NCI-H2196 (cell line): ENCODE results near the gene SPATA6L.

Source experiments
- DNase-seq: peaks from one replicate; lab custom pipeline; 2025; ENCODE audit not compliant: unreplicated experiment; lab: John Stamatoyannopoulos, UW

The SPATA6L gene

DNA sequence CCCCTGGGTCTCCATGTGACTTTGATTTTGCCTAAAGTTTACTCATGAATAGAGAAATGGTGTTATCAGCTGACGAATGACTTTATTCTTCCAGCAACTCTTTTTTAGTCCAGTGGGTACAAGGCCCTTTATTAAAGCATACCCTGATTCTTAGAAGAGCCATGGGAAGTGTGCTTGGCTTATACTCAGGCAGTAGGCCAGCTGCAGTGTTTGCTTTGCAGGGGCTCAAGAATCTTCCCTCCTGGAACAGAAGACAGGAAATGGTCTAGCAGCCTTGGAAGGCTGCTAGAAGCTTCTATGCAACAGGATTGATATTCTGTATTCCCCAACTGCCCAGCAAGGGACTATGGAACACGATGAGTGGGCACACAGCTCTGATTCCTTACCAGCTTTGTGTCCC lies 77.6 kb downstream of the SPATA6L start:
- DNase-seq, result no peak

DNA sequence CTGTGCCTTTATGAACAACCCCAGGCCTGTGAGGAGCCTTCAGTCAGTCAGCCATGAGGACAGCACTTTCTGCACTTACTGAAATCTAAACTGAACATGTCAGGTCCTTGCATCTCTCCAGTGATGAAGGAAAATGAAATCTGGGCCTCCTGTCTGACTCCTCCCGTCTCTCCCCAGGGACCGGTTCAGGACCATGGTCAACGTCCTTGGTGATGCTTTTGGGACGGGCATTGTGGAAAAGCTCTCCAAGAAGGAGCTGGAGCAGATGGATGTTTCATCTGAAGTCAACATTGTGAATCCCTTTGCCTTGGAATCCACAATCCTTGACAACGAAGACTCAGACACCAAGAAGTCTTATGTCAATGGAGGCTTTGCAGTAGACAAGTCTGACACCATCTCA lies 81.1 kb downstream of the SPATA6L start:
- DNase-seq, result no peak

DNA sequence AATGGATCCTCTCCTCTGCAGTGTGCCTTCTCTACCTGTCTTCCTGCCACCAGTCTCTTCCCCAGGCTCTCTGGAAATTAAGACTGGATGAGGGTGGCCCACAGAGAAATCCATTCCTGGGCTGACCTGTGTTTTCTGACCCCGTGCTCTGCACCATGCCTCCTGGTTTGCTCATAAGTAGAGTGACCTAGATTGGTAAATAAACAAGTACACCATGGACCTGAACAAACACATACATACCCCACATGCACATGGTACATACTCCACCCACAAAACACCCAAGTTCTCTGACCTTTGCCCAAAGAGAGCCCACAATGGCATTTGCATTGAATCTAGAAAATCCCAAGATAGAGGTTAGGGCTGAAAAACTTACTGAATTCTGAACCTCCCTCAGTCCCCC lies 81.6 kb downstream of the SPATA6L start:
- DNase-seq, result no peak

DNA sequence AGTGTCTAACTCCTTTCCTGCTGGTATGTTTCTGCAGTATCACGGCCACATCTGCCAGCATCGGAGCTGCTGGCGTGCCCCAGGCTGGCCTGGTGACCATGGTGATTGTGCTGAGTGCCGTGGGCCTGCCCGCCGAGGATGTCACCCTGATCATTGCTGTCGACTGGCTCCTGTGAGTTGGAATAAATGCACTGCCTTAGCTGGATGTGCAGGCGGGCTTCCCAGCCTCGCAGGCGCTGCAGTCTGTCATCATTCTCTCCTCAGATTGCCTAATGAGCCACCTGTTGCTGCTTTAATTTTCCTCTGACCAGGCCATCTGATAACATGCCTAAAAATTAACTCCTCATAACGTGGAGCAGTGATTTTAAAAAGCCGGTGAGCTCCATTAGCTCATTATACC lies 83.3 kb downstream of the SPATA6L start:
- no peak for DNase-seq

DNA sequence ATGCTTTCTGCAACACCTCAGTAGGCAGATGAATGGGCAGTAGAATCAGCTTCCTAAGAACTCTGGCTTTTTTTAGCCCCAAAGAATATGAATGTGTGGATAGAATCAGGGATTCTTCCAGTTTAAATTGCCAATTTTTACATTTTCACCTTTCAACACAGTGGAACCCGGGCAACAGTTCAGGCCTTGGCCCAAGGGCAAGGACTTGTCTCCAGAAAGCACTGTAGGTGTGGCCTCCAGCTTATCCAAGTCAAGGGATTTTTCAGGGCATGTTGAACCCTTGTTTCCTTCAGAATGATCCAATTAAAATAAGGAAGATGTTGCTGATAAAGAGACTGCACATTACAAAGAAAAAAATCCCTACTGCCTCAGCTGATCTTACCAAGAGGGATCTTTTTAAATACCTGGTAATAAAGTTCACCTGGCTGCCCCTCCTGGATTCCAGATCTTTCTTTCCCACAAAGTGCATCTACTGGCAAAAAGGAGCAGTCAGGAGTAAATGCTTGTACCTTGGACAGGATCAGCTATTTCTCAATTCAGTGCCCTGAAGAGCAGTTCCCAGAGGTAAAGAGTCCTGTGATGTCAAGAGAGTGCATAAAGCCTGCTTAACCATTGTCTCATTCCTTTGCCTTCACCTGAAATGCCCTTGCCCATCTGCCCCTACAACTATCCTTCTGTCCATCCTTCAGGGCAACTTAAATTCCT lies 84.3 kb downstream of the SPATA6L start:
- DNase-seq, result no peak

DNA sequence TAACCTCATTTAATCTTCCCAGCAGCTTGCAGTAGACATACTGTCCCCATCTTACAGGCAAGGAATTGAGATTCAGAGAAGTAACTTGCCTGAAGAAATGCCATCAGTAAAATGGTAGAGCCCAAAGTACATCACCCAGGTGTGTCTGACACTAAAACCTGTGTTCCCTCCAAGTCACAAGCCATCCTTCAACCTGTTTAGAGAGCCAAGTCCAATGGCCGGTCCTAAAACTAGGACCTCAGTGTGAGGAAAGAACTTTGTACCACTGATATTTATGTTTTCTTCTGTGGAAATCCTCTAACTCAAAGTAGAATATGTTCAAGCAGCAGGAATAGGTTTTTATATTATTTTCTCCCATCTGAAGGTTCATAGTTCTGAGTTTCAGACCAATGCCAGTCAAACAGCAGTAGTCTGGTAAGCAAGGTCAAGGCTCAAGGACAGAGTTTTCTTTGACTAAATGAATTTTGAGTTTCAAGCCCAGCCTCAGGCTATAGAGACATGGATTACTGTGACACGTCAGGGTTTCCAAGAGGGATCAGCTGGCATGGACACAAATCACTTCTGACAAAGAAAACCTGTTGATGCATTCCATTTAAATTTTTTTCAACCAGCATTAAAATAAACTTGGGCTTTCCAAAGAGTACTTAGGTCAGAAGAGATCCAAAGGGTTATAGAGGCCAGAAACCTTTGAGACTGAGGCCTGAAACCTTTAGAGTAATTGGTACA lies 85.1 kb downstream of the SPATA6L start:
- DNase-seq, result no peak

DNA sequence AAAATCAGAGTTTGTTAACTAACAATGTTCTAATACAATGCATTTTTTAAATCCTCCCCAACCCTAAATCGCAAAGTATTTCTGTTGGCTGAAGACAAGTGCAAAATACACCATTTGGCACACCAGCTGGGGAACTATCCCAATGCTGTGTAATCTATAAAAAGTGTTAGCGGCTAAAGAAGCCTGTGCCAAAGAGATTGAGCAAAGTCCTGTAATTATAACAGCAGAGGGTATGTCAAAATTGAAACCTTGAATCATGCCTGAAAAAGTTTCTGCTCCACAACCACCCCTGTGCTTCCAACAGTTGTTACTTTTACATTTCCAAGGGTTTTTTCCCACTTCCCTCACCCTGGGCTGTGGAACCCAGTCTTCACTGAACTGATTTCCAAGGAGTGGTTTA lies 87.3 kb downstream of the SPATA6L start:
- no peak for DNase-seq

DNA sequence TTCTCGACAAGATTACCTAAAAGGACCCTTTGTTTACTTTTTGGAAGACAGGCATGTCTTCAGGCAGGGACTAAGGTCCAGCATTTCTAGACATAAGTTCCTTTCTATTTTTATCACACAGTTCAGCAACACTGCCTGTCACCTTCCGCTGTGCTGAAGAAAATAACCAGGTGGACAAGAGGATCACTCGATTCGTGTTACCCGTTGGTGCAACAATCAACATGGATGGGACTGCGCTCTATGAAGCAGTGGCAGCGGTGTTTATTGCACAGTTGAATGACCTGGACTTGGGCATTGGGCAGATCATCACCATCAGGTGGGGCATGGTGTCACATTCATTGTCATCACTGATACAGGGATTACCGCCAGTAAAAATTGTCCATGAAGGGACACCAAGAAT lies 89.8 kb downstream of the SPATA6L start:
- DNase-seq, result no peak

DNA sequence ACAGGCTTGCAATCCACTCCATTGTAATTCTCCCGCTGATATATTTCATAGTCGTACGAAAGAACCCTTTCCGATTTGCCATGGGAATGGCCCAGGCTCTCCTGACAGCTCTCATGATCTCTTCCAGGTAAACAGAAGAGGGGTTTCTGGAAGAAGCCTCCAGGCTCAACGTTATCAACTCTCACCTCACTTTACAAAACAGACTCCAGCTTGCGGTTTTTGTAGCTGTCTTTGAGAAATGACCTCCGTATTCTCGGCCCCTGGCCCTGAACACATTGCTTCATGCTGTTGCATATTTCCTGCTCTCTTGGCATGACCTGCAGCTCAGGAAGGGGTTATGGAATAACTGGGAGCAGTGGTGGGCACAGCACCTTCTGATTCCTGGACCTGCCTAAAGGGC lies 90.3 kb downstream of the SPATA6L start:
- no peak for DNase-seq

DNA sequence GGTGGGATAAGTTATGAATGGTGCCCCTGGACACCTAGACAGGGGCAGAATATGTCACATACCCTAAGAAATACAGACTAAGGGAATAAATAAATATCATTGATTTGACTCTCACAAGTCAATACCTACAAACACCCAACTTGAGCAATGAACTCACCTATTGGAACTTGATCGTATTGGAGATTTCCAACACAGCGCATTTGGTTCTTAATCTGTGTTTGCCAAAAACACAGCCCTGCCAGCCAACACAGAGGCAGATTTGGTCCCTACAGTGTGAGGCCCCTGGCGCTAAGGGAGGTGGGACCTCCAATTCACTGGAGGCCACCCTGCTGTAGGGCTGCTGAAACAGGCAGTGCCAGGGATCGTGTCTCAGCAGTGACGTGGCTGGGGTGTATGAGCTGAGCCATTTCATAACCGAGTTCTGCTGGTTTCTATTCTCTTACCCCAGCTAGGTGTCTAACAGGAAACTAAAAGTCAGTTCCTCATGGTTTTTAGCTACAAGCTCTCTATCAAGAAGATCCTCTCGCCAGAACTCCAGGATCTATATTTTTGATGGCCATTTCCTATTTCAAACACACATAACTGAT lies 91.5 kb downstream of the SPATA6L start:
- DNase-seq, result no peak

DNA sequence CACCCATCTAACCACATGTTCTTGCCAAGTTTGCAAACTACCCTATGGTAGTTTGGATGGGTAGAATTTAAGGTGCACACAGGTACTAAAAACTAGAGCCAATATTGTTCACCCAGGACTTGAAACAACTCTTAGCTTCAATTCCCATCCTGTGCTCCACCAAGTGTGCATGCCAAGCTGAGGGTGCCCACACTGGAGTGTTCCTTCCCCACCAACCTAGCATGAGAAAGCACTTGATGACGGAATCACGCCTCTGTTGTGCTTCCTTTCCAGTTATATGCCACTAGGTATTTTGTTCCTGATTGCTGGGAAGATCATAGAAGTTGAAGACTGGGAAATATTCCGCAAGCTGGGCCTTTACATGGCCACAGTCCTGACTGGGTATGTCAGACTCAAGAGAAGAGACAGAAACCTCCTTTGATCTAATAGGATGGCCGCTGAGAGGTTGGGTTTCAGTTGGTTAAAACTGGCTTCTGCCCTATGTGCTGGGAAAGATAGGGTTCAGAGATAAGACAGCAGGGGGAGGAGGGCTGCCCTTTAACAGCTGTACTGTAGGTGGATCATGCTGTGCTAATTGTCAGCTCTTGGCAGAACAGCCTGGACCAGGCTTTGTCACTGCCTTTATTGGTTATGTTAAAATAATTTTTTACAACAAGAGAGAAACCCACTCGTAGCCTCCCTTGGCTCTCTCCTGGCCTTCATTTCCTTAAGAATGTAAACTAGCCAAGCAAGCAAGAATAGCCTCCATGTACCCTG lies 92.5 kb downstream of the SPATA6L start:
- DNase-seq, result no peak

DNA sequence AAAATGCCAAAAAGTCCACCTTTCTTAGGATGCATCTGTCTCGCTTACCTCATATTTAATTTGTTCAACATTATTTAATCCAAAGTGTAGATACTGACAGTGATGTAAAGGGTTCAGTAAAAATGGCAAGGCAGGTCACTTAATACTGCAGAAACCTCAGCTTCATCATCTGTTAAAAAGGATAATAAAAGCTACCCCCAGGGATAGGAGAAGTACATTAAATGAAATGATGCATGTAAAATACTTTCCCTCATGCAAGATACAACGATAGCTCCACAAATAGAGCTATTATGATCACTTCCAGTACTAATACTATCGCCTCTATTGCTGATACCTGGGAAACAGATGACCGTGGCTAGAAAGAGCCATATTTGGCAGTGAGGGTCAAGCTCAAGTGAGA lies 93.1 kb downstream of the SPATA6L start:
- DNase-seq, result no peak

DNA sequence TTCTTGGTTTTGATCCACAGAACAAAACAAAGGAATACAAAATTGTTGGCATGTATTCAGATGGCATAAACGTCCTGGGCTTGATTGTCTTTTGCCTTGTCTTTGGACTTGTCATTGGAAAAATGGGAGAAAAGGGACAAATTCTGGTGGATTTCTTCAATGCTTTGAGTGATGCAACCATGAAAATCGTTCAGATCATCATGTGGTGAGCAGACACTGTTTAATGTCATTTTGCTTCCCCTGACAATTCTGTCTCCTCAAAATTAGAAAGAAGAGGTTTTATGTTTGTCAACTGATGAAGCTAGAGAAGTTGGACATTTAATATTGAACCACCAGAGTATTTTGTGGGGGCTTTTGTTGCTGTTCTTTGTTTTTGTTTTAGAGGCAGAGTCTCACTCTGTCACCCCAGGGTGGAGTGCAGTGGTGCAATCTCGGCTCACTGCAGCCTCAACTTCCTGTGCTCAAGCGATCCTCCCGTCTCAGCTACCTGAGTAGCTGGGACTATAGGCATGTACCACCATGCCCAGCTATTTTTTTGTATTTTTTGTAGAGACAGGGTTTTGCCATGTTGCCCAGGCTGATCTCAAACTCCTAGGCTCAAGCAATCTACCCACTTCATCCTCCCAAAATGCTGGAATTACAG lies 94.0 kb downstream of the SPATA6L start:
- DNase-seq, result no peak

DNA sequence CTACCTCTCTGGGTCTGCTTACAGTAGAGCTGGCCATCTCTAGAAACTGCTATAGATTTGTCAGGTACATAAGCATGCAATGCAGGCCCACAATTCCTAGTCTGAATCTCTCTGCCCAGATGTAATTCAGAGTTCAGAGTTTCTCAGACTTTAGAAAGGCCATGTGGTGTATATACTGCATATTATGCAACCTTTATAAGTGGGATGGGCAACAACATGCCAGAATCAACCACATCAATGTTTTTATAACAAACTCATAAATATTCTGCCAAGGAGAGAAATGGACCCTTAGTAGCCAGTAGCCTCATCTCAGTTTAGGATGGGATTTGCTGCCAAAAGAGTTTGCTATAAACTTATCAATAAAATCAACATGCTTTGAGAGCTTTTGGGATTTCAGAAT lies 97.2 kb downstream of the SPATA6L start:
- DNase-seq, result no peak

DNA sequence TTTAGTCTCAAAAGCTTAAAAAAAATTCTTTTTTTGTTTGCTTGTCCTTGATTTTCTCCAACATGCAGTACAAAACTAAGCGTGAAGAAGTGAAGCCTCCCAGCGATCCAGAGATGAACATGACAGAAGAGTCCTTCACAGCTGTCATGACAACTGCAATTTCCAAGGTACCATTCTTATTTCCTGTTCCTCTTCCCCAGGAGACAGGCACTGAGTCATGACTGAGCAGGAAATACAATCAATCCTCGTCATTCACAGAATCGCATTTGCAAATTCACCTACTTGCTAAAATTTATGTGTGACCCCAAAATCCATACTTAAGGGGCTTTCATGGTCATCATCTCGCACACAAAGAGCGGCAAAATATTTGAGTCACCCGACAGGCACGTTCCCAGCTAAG lies 98.7 kb downstream of the SPATA6L start:
- no peak for DNase-seq

DNA sequence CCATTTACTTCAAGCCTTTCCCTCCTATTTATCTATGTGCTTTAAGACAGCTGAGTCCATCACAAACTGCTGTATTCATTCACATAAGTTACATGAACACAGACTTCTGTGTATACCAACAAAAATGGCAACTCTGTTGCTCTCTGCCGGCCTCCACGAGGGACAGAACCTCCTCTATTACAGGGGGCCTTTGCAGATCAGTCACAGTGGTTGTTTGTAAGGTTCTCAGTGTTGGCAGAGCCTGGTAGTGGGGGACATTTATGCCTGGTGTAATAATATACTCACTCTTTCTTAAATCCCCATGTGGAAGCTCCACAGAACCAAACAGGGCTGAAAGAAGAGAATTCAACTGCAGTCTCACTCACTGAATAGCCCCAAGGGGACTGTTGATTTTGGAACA lies 99.5 kb downstream of the SPATA6L start:
- DNase-seq, result no peak

DNA sequence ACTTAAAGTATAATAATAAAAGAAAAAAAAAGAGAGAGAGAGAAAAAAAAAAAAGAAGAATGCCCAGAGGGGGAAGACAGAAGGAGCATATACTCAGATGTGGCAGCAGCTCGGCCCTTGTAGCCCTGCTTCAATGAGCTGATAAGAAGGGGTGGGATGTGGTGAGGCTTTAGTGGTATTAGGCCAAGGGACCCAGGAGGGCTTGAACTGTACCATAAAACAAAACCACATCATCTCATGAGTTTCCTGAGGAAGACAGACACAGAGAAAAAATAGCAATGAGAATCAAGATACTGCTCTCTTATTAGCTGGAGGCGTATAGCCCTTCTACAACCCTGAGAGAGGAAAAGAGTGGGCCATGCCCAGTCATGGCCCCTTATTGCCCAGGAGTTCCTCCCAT lies 103.2 kb downstream of the SPATA6L start:
- no peak for DNase-seq

DNA sequence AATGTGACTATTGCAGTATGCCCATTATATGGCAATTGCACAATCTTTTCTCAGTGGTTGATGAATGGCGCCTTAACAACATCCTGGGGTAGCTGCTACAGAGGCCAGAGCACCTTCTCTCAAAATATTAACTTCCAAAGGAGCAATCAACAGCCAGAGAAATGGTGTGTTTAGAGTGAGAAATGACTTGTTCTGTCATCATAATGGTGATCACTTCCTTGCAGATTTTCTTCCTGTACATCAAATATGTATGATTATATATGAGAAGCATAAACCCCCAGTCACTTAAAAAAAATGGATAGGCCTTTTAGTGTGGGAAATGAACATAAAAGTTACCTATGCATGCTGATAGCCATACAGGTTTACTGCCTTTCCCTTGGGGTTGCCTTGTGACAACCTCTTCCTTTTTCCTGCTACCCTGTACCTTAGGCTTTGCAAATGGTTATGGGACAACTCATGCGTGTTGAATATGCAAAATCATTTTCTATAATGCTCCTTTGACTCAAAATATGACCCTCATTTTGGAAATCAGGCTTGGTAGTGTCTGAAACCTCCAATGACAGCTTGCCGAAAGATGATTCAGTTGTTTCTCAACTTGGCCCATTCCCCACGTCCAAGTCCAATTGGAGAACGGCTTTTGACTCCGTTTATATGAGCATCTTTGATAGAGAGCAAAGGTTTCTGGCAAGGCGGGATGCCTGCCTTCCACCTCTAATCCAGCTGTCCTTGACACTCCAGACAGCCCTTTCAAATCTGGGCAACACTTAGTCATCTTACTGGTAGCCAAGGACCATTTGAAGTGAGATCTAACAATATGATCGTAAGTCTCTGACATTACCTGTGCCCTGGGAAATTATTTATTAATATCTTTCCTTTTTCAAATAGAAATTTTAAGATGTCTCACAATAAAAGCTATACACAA lies 106.8 kb downstream of the SPATA6L start:
- no peak for DNase-seq

DNA sequence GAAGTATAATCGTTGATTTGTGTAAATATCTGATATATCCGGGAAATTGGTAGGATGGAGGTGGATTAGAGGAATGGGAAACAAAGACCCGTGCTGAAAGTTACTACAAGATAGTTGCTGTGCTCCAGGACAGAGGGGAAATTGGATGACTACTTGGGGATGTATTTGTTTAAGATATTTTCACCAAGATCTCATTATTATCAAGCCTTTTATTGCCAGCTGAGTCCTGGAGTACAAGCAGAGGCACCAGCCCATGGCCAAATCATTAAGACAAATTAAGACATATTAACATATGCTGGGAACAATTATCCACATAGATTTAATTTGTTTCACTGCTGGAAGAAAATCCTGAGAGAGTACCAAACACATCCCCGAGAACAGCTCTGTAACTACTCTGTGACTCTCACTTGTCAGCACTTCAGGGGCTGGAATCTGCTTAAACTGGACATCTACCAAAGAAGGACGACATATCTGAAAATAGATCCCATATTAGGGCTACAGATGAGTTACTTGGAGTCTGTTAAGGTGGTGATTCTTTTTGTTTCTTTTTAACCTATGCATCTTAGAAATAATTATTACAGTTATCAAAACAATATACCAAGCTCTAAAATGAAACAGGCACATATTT lies 107.8 kb downstream of the SPATA6L start:
- DNase-seq, result no peak

DNA sequence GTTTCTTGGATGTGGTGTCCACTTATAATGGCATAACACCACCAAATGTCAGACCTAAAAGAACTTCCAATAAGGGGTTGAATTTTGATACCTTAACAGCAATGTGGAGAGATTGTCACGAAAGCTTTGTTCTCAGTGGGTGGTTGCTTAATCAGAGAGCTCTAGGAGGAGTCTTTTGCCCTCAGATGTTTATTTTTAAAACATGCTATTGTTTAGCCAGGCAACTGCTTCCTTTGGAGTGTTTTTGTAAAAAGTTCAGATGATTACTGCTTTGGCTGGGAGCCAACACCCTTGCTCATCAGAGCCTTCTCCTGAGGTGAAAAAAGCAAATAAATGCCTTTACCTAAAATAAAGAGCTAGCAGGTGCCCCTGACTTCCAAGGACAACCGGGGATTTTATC lies 111.0 kb downstream of the SPATA6L start:
- peak; percentile 42 for DNase-seq
